HFF-Myc (cell line): ENCODE data around the gene SBNO2.

Source experiments
- DNase-seq: peaks from one replicate; pipeline ENCODE4 v3.0.0-alpha.2; 2011; ENCODE audit warnings: low read depth; ENCODE audit errors: extremely low read depth
- H3K4me3 ChIP-seq: replicated peaks from 2 replicates; pipeline ENCODE4 v1.5.1; 2011; ENCODE audit warnings: low read depth, mild to moderate bottlenecking, control low read depth, low read length
- TF ChIP-seq, protein P1 (sequence below): IDR thresholded peaks from 2 replicates; pipeline ENCODE4 v1.5.1; 2012; ENCODE audit warnings: mild to moderate bottlenecking, low read depth, low read length, control low read depth; ENCODE audit errors: missing control alignments

SBNO2 gene

GRCh38 chr19:1113030-1113985 lies 60.8 kb downstream of the SBNO2 start:
- DNase-seq, result peak; percentile 77
- TF ChIP-seq, protein P1, sequence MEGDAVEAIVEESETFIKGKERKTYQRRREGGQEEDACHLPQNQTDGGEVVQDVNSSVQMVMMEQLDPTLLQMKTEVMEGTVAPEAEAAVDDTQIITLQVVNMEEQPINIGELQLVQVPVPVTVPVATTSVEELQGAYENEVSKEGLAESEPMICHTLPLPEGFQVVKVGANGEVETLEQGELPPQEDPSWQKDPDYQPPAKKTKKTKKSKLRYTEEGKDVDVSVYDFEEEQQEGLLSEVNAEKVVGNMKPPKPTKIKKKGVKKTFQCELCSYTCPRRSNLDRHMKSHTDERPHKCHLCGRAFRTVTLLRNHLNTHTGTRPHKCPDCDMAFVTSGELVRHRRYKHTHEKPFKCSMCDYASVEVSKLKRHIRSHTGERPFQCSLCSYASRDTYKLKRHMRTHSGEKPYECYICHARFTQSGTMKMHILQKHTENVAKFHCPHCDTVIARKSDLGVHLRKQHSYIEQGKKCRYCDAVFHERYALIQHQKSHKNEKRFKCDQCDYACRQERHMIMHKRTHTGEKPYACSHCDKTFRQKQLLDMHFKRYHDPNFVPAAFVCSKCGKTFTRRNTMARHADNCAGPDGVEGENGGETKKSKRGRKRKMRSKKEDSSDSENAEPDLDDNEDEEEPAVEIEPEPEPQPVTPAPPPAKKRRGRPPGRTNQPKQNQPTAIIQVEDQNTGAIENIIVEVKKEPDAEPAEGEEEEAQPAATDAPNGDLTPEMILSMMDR, result peak; percentile 68
- H3K4me3 ChIP-seq, result no peak overlapping the region

GRCh38 chr19:1112268-1113029 lies 61.6 kb downstream of the SBNO2 start:
- no peak for DNase-seq
- H3K4me3 ChIP-seq, result no peak overlapping the region
- TF ChIP-seq, protein P1, result no peak

DNA sequence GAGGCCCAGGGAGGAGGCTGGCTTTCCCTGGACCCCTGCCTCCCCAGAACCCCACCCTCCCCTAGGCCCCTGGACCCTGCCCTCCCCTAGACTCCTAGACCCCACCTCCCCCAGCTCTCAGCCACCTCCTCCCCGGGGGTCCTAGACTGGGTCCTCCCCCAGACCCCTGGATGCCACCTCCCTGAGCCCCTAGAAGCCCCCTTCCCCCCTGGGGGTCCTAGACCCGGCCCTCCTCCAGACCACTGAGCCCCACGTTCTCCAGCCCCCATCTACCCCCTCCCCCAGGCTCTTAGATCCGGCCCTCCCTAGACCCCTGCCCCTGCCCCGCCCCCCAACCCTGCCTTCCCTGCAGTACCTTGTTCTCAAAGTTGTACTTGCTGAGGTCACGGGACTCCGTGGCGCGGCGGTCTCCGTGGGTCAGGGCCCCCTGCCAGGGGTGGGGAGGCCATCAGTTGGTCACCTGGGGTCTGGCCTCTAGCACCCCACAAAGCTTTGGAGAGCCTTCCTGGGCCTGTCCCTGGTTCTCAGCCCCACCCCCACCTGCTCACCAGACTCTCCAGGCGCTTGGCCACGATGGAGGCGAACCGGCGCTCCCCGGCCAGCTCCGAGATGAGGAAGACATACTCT lies 62.3 kb downstream of the SBNO2 start:
- H3K4me3 ChIP-seq, result no peak overlapping the region
- TF ChIP-seq, protein P1, result no peak
- no peak for DNase-seq

DNA sequence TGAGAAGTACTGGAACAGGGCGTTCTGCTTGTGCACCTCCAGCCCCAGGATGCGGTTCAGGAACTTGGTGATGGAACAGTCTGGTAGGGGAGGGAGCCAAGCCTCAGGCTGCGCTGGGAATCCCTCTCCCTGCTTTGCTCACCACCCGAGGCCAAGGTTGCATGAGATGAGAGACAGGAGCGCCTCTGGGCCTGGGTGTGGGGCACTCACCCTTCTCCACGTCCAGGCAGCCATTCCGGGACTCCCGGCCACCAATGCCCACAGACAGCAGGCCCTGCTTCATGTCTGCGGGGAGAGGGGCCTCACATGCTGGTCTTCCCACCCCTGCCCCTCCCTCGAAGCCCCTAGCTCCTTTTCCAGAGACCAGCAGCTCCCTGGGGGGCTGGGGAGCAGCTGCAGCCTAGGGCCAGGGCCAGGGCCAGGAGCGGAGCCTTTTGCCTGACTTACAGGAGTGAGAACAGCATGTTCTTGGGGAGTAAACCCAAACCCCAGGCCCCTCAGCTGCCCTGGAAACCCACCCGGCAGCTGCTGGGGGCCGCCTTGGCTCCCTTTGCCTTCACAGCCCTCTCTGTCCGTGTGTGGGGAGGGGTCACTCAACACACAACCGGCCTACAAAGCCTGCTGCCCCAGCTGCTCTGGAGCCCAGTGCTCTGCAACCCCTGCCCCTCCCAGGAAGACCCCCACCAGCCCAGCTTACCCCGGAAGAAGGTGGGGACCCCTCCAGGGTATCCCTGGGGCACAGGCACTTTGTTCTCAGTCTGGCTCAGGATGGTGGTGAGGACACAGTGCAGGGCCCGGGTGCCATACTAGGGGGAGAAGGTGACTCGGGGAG lies 63.0 kb downstream of the SBNO2 start:
- DNase-seq, result no peak
- TF ChIP-seq, protein P1, result no peak
- H3K4me3 ChIP-seq, result no peak overlapping the region

- H3K4me3 ChIP-seq, result no peak overlapping the region
- TF ChIP-seq, protein P1, result no peak
Observed at GRCh38 chr19:1109697-1110671, 64.1 kb downstream of the SBNO2 start.

More at GRCh38 chr19:1109697-1110671, 64.1 kb downstream of the SBNO2 start:
- no peak for DNase-seq
